Stimulated activated CD8-positive, alpha-beta memory T cell treated with anti-CD3 and anti-CD28 coated beads, Interleukin-15, amount 100 ng/mL, for 4 hours (primary cell): ENCODE data around the gene CITED4.

ENCODE experiments used
- DNase-seq, 2 donors: peaks; one replicate each; pipeline ENCODE4 v3.0.0-alpha.2; 2020; ENCODE audit warnings: low read depth in 2 of 2

CITED4 gene

DNA sequence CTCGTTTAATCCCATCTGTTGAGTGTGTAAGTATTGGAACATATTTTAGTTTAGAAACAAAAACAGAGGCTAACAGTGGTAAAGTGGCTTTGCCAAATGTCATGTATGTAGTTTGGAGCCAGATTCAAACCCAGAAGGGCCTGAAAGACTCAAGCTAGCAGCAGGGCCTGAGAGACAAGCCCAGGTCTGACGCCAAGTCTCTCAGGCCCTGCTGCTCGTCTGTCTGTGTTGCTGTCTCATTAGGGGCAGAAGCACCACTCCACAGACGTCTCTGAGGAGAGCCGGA is 8.3 kb downstream of the CITED4 start:
- DNase-seq, result no peak

DNA sequence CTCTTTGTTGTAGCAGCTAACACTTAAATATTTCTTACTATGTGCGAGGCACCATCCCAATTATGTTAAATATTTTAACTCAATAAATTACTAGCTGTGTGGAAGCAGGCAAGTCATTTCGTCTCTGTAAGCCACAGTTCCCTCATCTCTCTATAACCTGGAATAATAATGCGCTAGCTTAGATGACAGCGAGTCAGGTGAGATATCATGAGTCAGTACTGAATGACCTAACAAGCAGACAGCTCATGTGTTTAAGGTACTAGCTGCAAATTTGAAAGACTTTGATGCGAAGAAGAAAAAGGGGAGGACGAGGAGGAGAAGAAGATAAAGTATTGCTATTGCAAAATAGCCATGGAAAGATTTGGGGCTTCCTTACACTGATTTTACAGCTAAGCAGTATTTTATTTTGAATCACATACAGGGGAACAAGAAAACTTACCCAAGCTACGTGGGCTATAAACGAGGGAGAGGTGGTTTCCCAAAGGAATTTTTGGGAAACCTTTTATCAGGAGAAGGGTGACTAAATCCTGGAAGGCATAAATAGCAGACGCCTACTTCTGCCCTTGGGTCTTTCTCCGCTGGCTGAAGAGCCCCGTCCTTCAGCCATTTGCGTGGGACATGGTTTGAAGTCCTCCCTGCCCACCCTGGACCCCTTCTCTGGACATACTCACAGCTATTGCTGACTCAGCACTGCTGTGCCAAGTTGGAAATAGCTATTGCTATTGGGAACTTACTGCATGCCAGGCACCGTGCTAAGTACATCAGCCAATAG is 8.9 kb downstream of the CITED4 start:
- DNase-seq, result no peak

DNA sequence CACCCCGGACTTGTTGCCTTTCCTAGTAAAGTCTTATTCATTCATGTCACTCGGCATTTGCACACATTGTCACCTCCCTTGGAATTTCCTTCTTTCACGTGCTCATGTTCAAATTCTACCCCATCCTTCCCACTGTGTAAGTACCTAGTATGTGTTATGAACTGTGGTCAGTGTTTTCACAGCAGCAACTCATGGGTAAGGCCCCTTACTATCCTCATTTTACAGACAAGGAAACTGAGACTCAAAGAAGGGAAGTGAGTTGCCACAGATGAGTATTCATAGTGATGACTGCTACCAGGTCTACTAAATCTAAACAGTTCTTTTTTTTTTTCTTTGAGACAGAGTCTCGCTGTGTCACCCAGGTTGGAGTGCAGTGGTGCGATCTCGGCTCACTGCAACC is 10.5 kb downstream of the CITED4 start:
- no peak for DNase-seq

DNA sequence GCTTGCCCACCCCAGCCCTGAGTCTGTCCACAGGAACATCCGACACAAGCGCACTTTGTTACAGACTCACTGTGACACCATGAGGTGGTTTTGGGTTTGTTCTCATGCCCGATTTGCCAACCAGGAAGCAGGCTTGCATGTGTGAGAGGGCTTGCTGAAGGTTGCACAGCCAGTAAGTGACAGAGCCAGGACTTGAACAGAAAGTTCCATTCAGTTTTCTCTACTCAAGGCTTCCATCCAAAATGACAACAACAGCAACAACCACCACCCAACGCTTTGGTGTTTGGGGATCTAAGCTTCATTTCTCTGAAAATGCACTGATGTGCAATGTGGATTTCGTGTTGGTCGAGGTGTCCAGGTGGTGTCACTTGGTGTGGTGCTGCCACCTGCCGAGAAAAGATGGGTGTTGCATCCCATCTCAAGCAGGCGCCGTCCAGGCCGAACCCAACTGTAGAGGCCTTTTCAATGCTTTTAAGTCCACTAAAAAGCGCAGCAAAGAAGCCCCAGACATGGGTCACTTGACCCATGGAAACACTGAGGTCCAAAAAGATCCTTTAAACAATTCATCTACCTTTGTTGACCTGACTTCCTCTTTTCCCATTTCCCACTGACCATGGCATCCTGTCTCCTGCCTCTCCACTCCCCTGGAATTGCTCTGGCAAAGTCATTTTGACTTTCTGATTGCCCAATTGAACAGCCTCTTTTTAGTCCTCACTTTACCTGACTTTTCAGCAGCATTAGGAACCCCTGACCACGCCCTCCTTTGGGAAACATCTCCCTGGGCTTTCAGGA is 12.2 kb downstream of the CITED4 start:
- peak; percentile 46 to 58 for DNase-seq

DNA sequence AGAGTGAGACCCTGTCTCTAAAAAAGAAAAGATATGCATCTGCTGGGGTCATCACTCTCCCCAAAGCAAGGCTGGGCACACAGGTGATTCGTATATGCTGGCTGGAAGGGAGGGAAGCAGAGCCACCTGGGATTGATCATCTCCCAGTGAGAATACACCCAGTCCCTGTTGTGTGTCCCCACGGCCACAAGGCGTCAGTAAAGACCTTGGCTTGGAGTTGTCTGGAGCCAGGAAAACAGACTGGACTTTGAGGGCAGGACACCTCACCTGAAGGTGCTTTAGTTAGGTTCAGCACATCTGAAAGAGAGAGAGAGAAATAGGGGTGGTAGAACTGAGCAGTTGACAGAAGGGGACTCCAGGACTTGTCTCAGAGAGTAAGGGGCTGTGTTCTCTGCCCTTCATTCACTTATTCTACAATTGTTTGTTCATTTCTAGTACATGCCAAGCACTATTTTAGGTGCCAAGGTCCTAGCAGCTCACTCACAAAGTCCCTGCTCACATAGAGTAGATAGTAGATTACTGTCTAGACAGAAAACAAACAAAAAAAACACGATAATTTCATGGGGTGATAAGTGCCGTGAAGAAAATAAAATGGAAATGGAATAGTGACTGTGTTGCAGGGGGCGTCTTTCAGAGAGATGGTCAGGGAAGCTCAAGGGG is 13.5 kb downstream of the CITED4 start:
- DNase-seq, result no peak

DNA sequence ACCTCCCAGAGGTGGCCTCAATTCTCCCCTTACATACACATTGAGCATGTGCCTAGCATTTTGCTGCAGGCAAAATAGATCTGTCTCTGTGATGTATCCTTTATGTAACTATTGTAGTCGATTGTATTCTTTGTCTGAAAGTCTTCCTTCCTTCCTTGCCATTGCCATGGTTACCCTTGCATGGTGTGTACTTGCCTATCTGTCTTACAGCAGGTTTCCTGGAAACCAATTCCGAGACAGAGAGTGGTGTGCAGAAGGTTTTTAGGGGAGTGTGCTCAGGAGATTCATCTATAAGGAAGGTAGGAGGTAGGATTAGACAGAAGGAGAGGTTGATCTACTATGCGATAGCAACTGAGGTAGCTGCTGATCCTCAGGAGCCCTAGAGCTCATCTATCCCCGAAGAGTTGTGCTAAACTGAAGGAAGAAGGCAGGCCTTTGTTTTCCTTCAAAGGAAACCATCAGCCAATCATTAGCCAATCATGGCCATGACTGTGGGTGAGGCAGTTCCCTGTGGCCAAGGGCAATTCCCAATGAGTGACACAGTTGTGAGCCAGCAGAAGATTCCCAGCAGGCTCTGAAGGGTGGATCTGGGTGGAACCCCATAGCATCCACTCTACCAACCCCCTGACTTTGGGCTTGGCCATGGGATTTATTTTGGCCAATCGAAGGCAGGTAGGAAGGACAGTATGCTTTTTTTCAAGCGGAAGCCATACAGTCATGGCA is 15.0 kb downstream of the CITED4 start:
- DNase-seq, result no peak

DNA sequence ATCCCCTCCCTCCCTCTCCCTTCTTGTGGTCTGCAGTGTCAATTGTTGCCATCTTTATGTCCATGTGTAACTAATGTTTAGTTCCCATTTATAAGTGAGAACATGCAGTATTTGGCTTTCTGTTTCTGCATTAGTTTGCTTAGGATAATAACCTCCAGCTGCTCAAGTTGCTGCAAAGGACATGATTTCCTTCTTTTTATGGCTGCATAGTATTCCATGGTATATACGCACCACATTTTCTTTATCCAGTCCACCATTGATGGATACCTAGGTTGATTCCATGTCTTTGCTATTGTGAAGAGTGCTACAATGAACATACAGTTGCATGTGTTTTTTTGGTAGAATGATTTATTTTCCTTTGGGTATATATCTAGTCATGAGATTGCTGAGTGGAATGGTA is 16.3 kb downstream of the CITED4 start:
- no peak for DNase-seq

DNA sequence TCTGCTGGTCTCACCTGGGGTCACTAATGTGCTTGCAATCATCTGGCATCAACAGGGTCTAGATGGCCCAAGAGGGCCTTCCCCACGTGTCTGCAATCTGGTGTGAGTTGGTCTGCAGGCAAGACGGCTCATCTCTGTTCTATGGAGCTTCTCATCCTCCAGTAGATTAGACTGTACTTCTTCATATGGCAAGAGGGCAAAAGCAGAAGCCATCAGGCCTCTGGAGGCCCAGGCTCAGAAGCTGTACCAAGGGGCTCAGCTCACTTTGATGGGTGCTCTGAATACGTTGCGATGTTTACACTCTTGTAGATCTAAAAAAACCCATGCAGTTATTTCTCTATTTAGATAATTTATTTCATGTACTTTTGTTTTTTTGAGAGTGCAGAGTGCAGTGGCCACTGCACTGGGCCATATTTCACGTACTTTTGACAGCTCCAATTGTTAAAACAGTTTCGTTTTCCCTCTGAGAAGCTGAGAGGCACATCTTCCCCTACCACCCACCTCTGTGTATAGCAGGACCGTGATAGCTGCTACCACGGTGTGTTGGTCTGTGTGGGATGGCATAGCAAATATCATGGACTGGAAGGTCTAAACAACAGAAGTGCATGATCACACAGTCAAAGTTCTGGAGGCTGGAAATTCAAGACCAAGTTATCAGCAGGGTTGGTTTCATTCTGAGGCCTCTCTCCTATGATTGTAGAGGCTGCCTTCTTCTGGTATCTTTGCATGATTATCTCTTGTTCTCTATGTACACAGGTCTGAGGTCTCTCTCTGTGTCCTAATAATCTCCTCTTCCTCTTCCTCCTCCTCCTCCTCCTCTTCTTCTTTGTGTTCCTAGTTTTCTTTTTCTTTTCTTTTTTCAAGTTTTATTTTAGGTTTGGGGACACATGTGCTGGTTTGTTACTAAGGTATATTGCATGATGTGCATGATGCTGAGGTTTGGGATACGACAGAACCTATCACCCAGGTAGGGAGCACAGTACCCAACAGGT is 17.0 kb downstream of the CITED4 start:
- no peak for DNase-seq

DNA sequence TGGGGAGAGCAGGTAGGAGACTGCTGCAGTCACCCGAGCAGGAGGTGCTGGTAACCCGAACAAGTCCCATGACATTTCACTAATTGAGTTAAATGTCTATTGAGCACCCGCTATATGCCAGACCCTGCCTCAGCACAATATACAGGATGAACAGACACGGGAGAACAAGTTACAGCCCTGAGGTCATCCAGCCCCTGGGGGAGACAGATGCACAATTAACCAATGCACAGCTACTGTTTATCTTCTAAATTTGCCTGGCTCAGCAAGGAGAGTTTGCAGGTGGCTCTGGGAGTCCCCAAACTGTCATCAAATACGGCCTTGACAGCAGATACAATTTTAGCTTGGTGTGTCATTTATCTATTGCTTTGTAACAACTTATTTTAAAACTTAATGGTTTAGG is 18.1 kb downstream of the CITED4 start:
- DNase-seq, result no peak

DNA sequence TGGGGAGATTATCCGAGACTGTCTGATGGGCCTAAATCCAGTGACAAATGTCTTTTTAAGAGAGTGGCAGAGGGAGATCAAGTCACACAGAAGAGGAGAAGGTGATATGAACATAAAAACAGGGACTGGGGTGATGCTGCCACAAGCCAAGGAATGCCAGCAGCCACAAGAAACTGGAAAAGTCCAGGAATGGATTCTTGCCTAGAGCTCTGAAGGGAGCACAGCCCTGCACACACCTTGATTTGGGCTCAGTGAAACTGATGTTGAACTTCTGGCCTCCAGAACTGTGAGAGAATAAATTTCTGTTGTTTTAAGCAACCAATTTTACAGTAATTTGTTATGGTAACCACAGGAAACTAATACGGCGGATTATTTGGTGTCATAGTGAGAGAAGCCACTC is 19.5 kb downstream of the CITED4 start:
- no peak for DNase-seq

DNA sequence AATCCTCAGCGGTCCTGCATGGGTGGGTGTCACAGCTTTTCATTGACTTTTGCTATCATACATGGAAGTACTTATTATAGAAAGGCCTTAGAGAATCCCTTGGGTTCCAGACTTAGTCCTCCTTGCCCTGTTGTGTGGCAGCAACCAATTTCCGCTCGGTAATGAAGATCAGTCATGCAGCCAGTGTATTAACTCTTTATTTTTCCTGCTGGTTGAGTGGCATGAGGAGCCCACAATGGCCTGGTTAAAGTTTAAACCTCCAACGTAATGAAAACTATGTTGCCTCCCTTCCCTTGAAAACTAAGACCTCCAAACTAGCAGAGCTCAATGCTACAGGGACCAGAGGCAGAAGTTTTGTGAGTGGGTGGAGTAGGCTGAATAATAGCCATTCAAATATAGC is 20.0 kb downstream of the CITED4 start:
- DNase-seq, result no peak

DNA sequence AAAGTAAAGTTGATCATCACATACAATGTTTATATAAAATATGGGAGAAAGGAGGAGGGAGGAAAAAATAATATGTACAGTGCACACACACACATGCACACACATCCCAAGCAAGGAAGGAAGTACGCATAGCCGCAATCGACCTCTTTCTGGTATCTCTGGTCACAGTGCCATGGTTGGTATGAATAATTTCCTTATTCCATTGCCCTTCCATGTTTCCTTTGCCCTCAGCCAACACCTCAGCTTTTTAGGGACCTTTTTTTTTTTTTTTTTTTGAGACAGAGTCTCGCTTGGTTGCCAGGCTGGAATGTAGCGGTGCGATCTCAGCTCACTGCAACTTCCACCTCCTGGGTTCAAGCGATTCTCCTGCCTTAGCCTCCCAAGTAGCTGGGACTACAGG is 20.6 kb downstream of the CITED4 start:
- DNase-seq, result no peak

DNA sequence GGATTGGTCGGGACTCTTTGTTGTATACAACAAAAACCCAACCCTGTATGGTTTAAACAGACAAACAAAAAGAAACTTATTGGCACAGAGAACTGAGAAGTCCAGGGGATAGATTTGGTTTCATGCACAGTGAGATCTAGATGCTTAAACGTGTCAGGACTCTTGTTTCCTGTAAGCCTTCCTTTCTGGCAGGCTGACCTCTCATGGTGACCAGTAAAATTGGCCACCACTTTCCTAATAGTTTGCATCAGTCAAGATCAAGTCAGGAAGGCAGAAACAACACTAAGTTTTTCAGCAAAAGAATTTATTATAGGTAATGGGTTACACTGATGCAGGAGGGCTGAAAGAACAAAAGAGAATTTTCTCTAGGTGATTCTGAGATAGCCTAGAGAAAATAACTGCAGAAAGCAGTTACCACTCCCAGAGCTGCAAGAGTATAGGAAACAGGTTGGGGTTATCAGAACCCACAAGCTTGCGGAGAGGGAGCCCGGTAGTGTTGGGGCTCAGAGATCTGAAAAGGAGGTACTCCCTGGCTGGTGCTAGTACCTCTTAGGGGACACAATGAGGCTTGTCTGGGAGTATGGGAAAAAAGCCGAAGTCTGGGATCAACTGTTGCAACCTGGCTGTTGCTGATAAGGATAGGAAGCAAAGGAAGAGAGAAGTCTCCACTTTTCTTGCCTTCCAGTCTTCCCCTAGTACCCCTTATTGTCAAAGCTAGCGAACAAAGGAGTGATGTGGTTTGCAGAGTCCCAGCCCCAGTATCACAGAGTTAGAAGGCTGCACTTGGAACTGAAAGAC is 21.4 kb downstream of the CITED4 start:
- DNase-seq, result no peak

DNA sequence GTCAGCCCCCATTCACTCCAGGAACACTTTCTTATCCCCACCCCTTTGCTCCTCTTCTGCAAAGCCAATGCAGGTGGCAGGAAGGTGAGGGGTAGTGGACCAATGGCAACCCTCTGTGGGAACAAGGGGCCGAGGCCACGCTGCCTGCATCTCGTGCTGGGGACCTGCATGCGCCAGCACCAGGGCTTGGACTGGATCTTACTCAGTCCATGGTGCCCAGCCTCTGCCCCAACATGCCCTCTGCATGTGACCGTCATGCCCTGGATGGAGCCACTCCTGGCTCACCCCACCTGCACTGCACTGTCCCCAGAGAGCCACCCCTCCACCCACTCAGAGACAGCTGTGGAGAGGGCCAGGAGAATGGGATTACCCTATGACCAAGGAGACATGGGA is 22.2 kb downstream of the CITED4 start:
- DNase-seq, result no peak

DNA sequence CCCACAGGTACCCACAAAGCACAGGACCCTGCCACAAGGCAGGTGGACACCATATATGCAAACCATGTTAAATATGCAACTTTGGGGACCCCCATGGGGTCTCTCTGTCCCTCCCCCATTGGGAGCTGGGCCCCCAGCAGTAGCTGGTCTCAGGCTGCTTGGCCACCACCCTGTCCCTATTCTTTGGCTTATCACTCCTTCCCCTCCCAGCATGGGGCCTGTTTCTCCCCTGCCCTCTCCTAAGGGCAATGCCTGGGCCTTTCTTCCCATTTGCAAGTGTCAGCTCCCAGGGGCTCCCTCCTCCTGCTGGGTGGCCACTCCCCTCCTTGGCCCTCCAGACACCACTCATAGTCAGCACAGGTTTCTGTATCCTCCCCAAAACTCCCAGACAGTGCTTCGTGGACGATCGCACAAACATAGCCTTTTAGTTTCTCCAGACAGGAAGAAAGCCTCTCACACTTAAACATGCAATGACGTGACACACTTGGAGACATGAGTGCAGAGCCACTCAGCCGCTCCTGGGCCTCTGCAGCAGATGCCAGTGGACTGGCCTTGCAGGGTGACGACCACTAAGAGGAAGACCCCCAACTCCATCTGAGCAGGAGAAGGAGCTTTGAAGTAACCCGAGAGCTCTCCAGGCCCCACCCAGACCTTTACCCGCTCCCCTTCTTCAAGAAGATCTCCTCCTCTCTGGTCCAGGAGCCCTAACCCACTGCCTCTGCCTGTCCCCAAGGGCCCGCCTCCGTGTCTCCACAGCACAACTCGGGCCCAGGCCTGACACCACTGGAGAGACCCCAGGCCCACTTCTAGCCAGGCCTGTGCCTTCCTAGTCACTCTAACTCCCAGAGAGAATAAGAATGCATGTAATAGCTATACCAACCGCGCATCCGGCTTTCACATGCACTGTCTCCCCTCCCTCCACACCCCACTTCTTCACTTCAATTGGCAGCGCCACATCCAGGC is 22.9 kb downstream of the CITED4 start:
- DNase-seq, result no peak

DNA sequence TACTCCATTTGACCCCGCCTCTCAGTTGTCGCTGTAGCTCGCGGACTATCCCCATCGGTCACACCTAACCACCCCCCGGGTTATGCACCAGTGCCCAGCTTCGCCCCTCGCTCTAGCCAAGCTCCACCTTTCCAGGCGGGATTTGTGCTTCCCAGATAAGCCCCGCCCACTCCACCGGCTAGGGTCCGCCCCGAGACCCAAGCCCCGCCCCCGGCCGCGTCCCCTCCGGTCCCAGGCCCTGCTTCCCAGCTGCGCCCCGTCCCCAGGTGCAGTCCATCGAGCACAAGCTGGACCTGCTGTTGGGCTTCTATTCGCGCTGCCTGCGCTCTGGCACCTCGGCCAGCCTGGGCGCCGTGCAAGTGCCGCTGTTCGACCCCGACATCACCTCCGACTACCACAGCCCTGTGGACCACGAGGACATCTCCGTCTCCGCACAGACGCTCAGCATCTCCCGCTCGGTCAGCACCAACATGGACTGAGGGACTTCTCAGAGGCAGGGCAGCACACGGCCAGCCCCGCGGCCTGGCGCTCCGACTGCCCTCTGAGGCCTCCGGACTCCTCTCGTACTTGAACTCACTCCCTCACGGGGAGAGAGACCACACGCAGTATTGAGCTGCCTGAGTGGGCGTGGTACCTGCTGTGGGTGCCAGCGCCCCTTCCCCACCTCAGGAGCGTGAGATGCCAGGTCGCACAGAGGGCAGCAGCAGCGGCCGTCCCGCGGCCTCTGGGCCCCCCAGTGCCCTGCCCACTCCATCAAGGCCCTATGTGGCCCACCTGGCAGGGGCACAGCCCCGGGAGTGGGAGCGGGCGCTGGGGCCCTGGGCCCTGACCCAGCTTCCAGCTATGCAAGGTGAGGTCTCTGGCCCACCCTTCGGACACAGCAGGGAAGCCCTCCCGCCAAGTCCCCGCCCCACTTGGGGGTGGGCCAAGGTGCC is 23.9 kb downstream of the CITED4 start:
- DNase-seq, result no peak

DNA sequence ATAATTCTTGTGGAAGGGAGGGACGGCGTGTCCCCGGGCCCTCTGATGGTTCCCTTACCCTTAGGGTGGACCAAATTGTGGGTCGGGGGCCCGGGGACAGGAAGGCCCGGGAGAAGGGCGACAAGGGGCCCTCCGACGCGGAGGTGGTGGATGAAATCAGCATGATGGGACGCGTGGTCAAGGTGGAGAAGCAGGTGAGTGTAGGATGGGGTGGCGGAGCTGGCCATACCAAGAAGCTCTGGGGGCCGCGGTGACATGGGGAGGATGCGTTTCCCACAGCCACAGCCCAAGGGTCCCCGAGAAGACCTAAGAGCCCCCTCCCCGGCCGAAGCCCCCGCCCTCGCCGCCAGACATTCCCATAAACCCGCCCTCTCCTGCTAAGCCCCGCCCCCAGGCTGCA is 24.6 kb downstream of the CITED4 start:
- DNase-seq, result no peak

DNA sequence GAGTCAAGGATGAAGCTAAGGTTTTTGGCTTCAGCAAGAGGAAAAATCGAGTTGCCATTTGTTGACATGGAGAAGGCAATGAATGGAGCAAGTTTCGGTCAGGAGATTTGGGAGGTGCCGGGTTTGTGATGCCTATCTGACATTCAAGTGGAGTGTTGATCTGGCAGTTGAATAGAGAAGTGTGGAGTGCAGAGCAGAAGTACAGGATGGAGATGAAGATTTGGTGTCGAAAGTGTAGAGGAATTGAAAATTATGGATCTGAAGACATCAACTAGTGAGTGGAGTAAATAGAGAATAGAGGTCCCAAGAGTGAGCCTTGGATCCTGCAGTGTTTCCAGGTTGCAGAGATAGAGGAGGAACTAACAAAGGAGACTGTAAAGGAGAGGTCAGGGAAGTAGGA is 25.9 kb downstream of the CITED4 start:
- DNase-seq, result no peak
